Measurements from ENCODE around the gene PRR27. TPM values are rescaled to one million over a fixed set of nuclear protein-coding genes. Genes with fewer than 3 reads are reported as not detected.

Gene PRR27
- polyA plus RNA-seq, 2 of the 4 experiments (the other 2 are of a cell fraction), result not detected

GRCh38 chr4:70113656-70114055 is 40.4 kb upstream of the PRR27 start:
- FAIRE-seq (no peak), DNase-seq (ENCODE audit: low read depth in 1 of 2, low spot score in 1 of 2) (no peak), ATAC-seq (no peak)
- 6% methylated on average over 1 of the region's 1 CpG for WGBS (ENCODE audit: missing lambda C conversion rate)
- Histone ChIP-seq H3K4me1 (no peaks in the 10 kb centered on the region), H3K4me2 (no peak overlapping the region), H3K4me3 (no peak overlapping the region), H3K27ac (no peak overlapping the region), H3K9me3 (no peaks in the 10 kb centered on the region)
- TF ChIP-seq RARB (CRISPR knock-in tag; IDR thresholded peaks at IDR 0.05) (no peak), EHF (CRISPR knock-in tag; IDR thresholded peaks at IDR 0.05) (no peak)
- TF ChIP-seq, protein P1, sequence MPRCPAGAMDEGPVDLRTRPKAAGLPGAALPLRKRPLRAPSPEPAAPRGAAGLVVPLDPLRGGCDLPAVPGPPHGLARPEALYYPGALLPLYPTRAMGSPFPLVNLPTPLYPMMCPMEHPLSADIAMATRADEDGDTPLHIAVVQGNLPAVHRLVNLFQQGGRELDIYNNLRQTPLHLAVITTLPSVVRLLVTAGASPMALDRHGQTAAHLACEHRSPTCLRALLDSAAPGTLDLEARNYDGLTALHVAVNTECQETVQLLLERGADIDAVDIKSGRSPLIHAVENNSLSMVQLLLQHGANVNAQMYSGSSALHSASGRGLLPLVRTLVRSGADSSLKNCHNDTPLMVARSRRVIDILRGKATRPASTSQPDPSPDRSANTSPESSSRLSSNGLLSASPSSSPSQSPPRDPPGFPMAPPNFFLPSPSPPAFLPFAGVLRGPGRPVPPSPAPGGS (IDR thresholded peaks at IDR 0.05), result no peak
- POLR2A ChIA-PET, result no interaction called here
- CTCF ChIA-PET, result no interaction called here

DNA sequence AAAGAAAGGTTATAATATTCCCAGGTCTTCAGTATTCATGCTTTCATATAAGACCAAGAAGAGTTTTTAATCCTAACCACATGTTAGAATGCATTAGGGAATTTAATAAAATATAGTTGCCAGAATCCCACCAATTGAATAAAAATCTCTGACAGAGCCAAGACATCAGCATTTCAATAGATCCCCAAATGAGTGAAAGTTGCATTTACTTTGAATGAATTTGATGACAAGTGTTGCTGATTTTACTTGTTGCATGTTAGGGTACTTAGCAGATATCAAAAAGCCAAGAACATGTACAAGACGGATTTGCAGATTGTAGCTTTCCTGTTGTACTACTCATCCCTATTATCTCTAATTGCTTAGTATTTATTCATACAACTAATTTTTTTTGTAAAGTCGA is 39.9 kb upstream of the PRR27 start:
- ChIA-PET CTCF (no interaction called here), POLR2A (no interaction called here)
- Histone ChIP-seq H3K4me1 (no peaks in the 10 kb centered on the region), H3K4me3 (no peak overlapping the region), H3K9me3 (no peaks in the 10 kb centered on the region), H3K4me2 (no peak overlapping the region), H3K27ac (no peak overlapping the region)
- WGBS (ENCODE audit: missing lambda C conversion rate), result 19% methylated on average over 2 of the region's 2 CpGs
- FAIRE-seq (no peak), ATAC-seq (no peak), DNase-seq (ENCODE audit: low read depth in 1 of 2, low spot score in 1 of 2) (no peak)
- no peak for TF ChIP-seq PHF8 (IDR thresholded peaks at IDR 0.05; ENCODE audit: borderline replicate concordance, low read depth)
- TF ChIP-seq ZC3H11A (IDR thresholded peaks at IDR 0.05), result no peak
- TF ChIP-seq JUN (IDR thresholded peaks at IDR 0.05), result no peak
- TF ChIP-seq CBX2 (IDR thresholded peaks at IDR 0.05; ENCODE audit: borderline replicate concordance, low read depth), result no peak
- no peak for TF ChIP-seq CBX8 (IDR thresholded peaks at IDR 0.05)
- TF ChIP-seq, protein P2, sequence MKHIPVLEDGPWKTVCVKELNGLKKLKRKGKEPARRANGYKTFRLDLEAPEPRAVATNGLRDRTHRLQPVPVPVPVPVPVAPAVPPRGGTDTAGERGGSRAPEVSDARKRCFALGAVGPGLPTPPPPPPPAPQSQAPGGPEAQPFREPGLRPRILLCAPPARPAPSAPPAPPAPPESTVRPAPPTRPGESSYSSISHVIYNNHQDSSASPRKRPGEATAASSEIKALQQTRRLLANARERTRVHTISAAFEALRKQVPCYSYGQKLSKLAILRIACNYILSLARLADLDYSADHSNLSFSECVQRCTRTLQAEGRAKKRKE (CRISPR knock-in tag; IDR thresholded peaks at IDR 0.05; ENCODE audit: low read depth), result no peak
- no peak for TF ChIP-seq HOXB13 (CRISPR knock-in tag; IDR thresholded peaks at IDR 0.05; ENCODE audit: low read depth)
- no peak for TF ChIP-seq HOXB5 (CRISPR knock-in tag; IDR thresholded peaks at IDR 0.05)

- no peak overlapping the region for H3K27ac ChIP-seq
- FAIRE-seq (no peak), ATAC-seq (no peak), DNase-seq (ENCODE audit: low read depth in 1 of 2, low spot score in 1 of 2) (no peak)
- no peak overlapping the region for H3K4me2 ChIP-seq
- no peak overlapping the region for H3K4me3 ChIP-seq
- WGBS (ENCODE audit: missing lambda C conversion rate), result 0% methylated on average over 1 of the region's 1 CpG
- ChIA-PET CTCF (interaction anchor here (0.6 kb wide), 1 partner anchor 802 kb away, joined by 3 read pairs; no protein-coding TSS in a partner anchor), POLR2A (no interaction called here)
- TF ChIP-seq NR3C1 (IDR thresholded peaks at IDR 0.05) (no peak), ZSCAN20 (CRISPR knock-in tag; IDR thresholded peaks at IDR 0.05) (no peak), RCOR1 (IDR thresholded peaks at IDR 0.05; ENCODE audit: low read depth, low read length) (no peak), ZC3H11A (IDR thresholded peaks at IDR 0.05) (no peak), REST (IDR thresholded peaks at IDR 0.05) (no peak), MAFK (IDR thresholded peaks at IDR 0.05; ENCODE audit: partially characterized antibody) (no peak), CEBPB (IDR thresholded peaks at IDR 0.05) (no peak), ZFP36 (IDR thresholded peaks at IDR 0.05; ENCODE audit: borderline replicate concordance, partially characterized antibody) (no peak)
- TF ChIP-seq, protein P3, sequence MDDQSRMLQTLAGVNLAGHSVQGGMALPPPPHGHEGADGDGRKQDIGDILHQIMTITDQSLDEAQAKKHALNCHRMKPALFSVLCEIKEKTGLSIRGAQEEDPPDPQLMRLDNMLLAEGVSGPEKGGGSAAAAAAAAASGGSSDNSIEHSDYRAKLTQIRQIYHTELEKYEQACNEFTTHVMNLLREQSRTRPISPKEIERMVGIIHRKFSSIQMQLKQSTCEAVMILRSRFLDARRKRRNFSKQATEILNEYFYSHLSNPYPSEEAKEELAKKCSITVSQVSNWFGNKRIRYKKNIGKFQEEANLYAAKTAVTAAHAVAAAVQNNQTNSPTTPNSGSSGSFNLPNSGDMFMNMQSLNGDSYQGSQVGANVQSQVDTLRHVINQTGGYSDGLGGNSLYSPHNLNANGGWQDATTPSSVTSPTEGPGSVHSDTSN (IDR thresholded peaks at IDR 0.05), result no peak
- TF ChIP-seq, protein P1 (IDR thresholded peaks at IDR 0.05), result no peak
- no peaks in the 10 kb centered on the region for H3K9me3 ChIP-seq
- no peaks in the 10 kb centered on the region for H3K4me1 ChIP-seq
Measured at GRCh38 chr4:70120323-70120722, 33.7 kb upstream of the PRR27 start.
